NB4 (cell line): ENCODE data around the gene SNX17.

Experiments used
- DNase-seq: peaks from one replicate; pipeline ENCODE4 v3.0.0; 2010; ENCODE audit warnings: low read depth
- H3K4me3 ChIP-seq: one replicate; pipeline ENCODE4 v1.5.1; 2011; ENCODE audit warnings: mild to moderate bottlenecking, low read depth, low read length, moderate library complexity
- CTCF ChIP-seq: IDR thresholded peaks from one replicate; pipeline ENCODE4 v1.5.1; 2012; ENCODE audit warnings: low read depth, low read length
- MAX ChIP-seq: IDR thresholded peaks from 2 replicates; pipeline ENCODE4 v1.6.1; 2011; ENCODE audit warnings: low read depth, low read length
- MYC ChIP-seq: IDR thresholded peaks from 2 replicates; pipeline ENCODE4 v1.6.1; 2011; ENCODE audit warnings: low read depth, low read length
- POLR2A ChIP-seq: IDR thresholded peaks from 2 replicates; pipeline ENCODE4 v1.6.1; 2011; ENCODE audit warnings: mild to moderate bottlenecking; ENCODE audit not compliant: insufficient read length; ENCODE audit errors: extremely low read depth

The SNX17 gene

GRCh38 chr2:27390822-27391679 lies 20.6 kb downstream of the SNX17 start:
- DNase-seq, result no peak
- TF ChIP-seq CTCF, result no peak
- TF ChIP-seq POLR2A, result no peak
- TF ChIP-seq MYC, result no peak
- TF ChIP-seq MAX, result no peak
- no peak overlapping the region for H3K4me3 ChIP-seq

- H3K4me3 ChIP-seq, result no peak overlapping the region
- no peak for TF ChIP-seq MAX
- no peak for TF ChIP-seq CTCF
- TF ChIP-seq POLR2A, result no peak
These were observed 22.8 kb downstream of the SNX17 start for GRCh38 chr2:27393225-27393624.

GRCh38 chr2:27398962-27399361 lies 28.5 kb downstream of the SNX17 start:
- TF ChIP-seq CTCF (no peak), MAX (no peak), POLR2A (no peak)
- no peak overlapping the region for H3K4me3 ChIP-seq
- no peak for DNase-seq

More at GRCh38 chr2:27393225-27393624, 22.8 kb downstream of the SNX17 start:
- DNase-seq, result no peak

- no peak overlapping the region for H3K4me3 ChIP-seq
- TF ChIP-seq MAX (no peak), MYC (no peak), POLR2A (no peak), CTCF (no peak)
- peak; percentile 20 for DNase-seq
These were observed 30.1 kb downstream of the SNX17 start for GRCh38 chr2:27400348-27401135.

- peak overlapping the region; percentile 93 for H3K4me3 ChIP-seq
- peak; percentile 33 for TF ChIP-seq CTCF
- no peak for TF ChIP-seq POLR2A
- TF ChIP-seq MYC, result no peak
- no peak for TF ChIP-seq MAX
- DNase-seq, result peak; percentile 74
These were observed 37.5 kb downstream of the SNX17 start for GRCh38 chr2:27407798-27408491.
